Measurements from ENCODE around the gene WDFY2.

GRCh38 chr13:51605698-51606097, 21.4 kb downstream of the WDFY2 start:
- TF ChIP-seq POLR2A (IDR thresholded peaks at IDR 0.05; ENCODE audit: control extremely low read depth in 1 of 2, low read depth in 2 of 2, low read length in 2 of 2) (no peak), RNF2 (IDR thresholded peaks at IDR 0.05; ENCODE audit: borderline replicate concordance, low read depth, low read length, missing control alignments, poor library complexity, severe bottlenecking) (no peak), SP2 (IDR thresholded peaks at IDR 0.05; ENCODE audit: low read length) (no peak), MAX (IDR thresholded peaks at IDR 0.05) (no peak)
- TF ChIP-seq, protein P1, sequence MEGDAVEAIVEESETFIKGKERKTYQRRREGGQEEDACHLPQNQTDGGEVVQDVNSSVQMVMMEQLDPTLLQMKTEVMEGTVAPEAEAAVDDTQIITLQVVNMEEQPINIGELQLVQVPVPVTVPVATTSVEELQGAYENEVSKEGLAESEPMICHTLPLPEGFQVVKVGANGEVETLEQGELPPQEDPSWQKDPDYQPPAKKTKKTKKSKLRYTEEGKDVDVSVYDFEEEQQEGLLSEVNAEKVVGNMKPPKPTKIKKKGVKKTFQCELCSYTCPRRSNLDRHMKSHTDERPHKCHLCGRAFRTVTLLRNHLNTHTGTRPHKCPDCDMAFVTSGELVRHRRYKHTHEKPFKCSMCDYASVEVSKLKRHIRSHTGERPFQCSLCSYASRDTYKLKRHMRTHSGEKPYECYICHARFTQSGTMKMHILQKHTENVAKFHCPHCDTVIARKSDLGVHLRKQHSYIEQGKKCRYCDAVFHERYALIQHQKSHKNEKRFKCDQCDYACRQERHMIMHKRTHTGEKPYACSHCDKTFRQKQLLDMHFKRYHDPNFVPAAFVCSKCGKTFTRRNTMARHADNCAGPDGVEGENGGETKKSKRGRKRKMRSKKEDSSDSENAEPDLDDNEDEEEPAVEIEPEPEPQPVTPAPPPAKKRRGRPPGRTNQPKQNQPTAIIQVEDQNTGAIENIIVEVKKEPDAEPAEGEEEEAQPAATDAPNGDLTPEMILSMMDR (IDR thresholded peaks at IDR 0.05; ENCODE audit: control extremely low read depth in 1 of 3, insufficient read depth in 1 of 3, low read depth in 1 of 3, low read length in 3 of 3) = no peak
- TF ChIP-seq, protein P2, sequence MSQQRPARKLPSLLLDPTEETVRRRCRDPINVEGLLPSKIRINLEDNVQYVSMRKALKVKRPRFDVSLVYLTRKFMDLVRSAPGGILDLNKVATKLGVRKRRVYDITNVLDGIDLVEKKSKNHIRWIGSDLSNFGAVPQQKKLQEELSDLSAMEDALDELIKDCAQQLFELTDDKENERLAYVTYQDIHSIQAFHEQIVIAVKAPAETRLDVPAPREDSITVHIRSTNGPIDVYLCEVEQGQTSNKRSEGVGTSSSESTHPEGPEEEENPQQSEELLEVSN (IDR thresholded peaks at IDR 0.05) = no peak

All from H1 (cell line).